Measurements from ENCODE around the gene PAOX. TPM values are rescaled to one million over a fixed set of nuclear protein-coding genes. Genes with fewer than 3 reads are reported as not detected.

The PAOX gene
- total and polyA plus RNA-seq, 11 donors, result 2.1 to 7.3 (median 3.4) TPM

DNA sequence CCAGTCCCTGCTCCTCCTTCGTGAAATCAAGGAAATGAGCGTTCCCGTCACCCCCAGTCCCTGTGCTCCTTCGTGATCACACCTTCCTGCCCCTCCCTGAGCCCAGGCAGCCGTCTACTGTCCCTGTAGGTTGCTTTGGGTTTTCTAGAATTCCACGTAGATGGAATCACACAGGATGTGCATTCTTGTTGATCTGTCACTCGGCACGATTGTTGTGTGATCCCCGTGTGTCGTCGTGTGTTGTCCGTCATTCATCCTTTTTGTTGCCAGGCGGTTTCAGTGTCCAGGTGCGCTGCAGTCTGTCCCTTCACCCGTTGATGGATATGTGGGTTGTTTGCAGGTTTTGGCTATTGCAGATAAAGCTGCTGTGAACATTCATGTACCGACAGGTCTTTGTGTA lies 24.3 kb downstream of the PAOX start:
- 84 to 88% (median 87%) methylated on average over 16 of the region's 16 CpGs for WGBS, 4 donors
- Histone ChIP-seq H3K4me1 (peaks cover 0 to 26% (median 0%) of the 10 kb centered on the region in 12 donors), H3K27ac (no peak overlapping the region), H3K4me3 (no peak overlapping the region), H3K27me3 (no peaks in the 10 kb centered on the region), H3K36me3 (peaks cover 0 to 97% (median 82%) of the 10 kb centered on the region in 9 donors), H3K9me3 (peaks cover 0 to 4% (median 0%) of the 10 kb centered on the region in 12 donors)
- ATAC-seq, result no peak
- TF ChIP-seq, protein P1, sequence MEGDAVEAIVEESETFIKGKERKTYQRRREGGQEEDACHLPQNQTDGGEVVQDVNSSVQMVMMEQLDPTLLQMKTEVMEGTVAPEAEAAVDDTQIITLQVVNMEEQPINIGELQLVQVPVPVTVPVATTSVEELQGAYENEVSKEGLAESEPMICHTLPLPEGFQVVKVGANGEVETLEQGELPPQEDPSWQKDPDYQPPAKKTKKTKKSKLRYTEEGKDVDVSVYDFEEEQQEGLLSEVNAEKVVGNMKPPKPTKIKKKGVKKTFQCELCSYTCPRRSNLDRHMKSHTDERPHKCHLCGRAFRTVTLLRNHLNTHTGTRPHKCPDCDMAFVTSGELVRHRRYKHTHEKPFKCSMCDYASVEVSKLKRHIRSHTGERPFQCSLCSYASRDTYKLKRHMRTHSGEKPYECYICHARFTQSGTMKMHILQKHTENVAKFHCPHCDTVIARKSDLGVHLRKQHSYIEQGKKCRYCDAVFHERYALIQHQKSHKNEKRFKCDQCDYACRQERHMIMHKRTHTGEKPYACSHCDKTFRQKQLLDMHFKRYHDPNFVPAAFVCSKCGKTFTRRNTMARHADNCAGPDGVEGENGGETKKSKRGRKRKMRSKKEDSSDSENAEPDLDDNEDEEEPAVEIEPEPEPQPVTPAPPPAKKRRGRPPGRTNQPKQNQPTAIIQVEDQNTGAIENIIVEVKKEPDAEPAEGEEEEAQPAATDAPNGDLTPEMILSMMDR (IDR thresholded peaks at IDR 0.05), result no peak
- no peak for TF ChIP-seq POLR2A (IDR thresholded peaks at IDR 0.05)
- DNase-seq, result no peak
- intact Hi-C loops (cut with DNase I), result no loop called here

DNA sequence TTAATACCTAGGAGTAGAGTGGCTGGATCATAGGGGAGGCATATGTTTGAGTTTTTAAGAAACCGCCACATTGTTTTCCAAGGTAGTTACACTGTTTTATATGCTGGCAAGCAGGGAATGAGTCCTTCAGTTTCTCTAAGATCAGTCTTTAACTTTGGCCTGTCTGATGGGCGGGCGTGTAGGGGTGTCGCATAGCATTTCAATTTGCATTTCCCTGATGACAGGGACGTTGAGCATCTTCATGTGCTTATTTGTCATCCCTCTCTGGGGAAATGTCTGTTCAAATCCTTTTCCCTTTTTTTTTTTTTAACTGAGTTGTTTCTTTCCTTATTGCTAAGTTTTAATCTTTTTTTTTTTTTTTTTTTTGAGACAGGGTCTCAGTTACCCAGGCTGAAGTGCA lies 24.7 kb downstream of the PAOX start:
- no peak overlapping the region for H3K4me3 ChIP-seq
- no peak for ATAC-seq
- intact Hi-C loops (cut with DNase I), result no loop called here
- no peak overlapping the region for H3K27ac ChIP-seq
- TF ChIP-seq POLR2A (IDR thresholded peaks at IDR 0.05), result no peak
- TF ChIP-seq, protein P1 (IDR thresholded peaks at IDR 0.05), result no peak
- no peaks in the 10 kb centered on the region for H3K27me3 ChIP-seq
- H3K36me3 ChIP-seq, result peaks cover 0 to 97% (median 82%) of the 10 kb centered on the region in 9 donors
- H3K4me1 ChIP-seq, result peaks cover 0 to 26% (median 0%) of the 10 kb centered on the region in 12 donors
- WGBS, 4 donors, result 92 to 97% (median 95%) methylated on average over 5 of the region's 5 CpGs
- peaks cover 0 to 8% (median 0%) of the 10 kb centered on the region in 12 donors for H3K9me3 ChIP-seq
- DNase-seq, result no peak

DNA sequence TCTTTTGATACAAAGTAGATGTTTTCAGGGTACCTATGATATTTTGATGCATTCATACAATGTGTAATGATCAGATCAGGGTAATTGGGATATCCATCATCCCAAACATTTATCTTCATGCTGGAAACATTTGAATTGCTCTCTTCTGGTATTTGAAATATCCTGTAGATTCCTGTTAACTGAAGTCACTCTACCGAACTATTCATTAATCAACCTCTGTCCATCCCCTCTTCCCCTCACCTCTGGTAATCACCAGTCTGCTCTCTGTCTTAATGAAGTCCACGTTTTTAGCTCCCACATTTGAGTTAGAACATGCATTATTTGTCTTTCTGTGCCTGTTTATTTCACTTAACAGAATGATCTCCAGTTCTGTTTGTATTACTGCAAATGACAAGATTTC lies 26.2 kb downstream of the PAOX start:
- H3K9me3 ChIP-seq, result peaks cover 0 to 22% (median 0%) of the 10 kb centered on the region in 12 donors
- no peak for DNase-seq
- TF ChIP-seq POLR2A (IDR thresholded peaks at IDR 0.05), result no peak
- TF ChIP-seq, protein P1 (IDR thresholded peaks at IDR 0.05), result no peak
- intact Hi-C loops (cut with DNase I), result no loop called here
- no peak for ATAC-seq
- H3K27ac ChIP-seq, result no peak overlapping the region
- WGBS, 4 donors, result 47 to 68% (median 61%) methylated on average over 2 of the region's 2 CpGs
- H3K27me3 ChIP-seq, result no peaks in the 10 kb centered on the region
- H3K4me1 ChIP-seq, result peaks cover 0 to 23% (median 0%) of the 10 kb centered on the region in 12 donors
- H3K36me3 ChIP-seq, result peaks cover 0 to 97% (median 82%) of the 10 kb centered on the region in 9 donors
- H3K4me3 ChIP-seq, result no peak overlapping the region

DNA sequence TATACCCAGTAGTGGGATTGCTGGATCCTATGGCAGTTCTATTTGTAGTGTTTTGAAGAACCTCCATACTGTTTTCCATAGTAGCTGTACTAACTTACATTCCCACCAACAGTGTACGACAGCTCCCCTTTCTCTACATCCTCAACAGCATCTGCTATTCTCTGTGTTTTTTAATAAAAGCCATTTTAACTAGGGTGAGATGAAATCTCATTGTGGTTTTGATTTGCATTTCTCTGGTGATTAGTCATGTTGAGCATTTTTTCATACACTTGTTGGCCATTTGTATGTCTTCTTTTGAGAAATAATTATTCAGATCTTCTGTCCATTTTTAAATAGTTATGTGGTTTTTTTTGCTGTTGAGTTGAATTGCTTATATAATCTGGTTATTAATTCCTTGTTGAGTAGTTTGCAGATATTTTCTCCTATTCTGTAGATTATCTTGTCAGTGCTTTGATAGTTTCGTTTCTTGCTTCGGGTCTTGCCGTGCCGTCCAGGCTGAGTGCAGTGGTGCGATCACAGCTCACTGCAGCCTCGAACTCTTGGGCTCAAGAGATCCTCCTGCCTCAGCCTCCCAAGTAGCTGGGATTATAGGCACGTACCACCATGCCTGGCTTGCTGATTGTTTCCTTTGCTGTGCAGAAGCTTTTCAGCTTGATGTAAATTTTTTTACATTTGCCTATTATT lies 26.9 kb downstream of the PAOX start:
- DNase-seq (no peak), ATAC-seq (no peak)
- intact Hi-C loops (cut with DNase I), result no loop called here
- Histone ChIP-seq H3K27me3 (no peaks in the 10 kb centered on the region), H3K27ac (no peak overlapping the region), H3K4me1 (peaks cover 0 to 16% (median 0%) of the 10 kb centered on the region in 12 donors), H3K9me3 (peaks cover 0 to 29% (median 3%) of the 10 kb centered on the region in 12 donors), H3K36me3 (peaks cover 0 to 97% (median 87%) of the 10 kb centered on the region in 9 donors), H3K4me3 (no peak overlapping the region)
- TF ChIP-seq POLR2A (IDR thresholded peaks at IDR 0.05), result no peak
- TF ChIP-seq, protein P1 (IDR thresholded peaks at IDR 0.05), result no peak
- WGBS, 4 donors, result 95 to 96% (median 95%) methylated on average over 8 of the region's 8 CpGs
